HepG2 (cell line): ENCODE results near the gene TSTD2. TPM values are rescaled to one million over a fixed set of nuclear protein-coding genes. Genes with fewer than 3 reads are reported as not detected.

Experiments used
- ATAC-seq: fragments of 200-7000 bp; cut with Tn5 transposase; 3 replicates; pipeline ENCODE4 v1.9.1; 2020; ENCODE audit warnings: mild to moderate bottlenecking, moderate library complexity
- BruUV-seq: library from RNA; stranded (reverse); fragments of 400-500 nt; replicated peaks from 2 replicates; lab custom pipeline; 2021; lab: Mats Ljungman, UMichigan
- CTCF ChIA-PET: fragments of 300-600 bp; formaldehyde crosslinking; extraction: SDS; loops from one replicate; lab custom pipeline; 2021; ENCODE audit warnings: low total read pairs, inconsistent platforms, low intra/inter-chr PET ratio; lab: Yijun Ruan, JAX
- POLR2A ChIA-PET: fragments of 350-600 bp; sonication (Branson Sonifier 250); formaldehyde crosslinking; loops from one replicate; lab custom pipeline; 2020; ENCODE audit warnings: antibody characterized with exemption, inconsistent platforms; lab: Yijun Ruan, JAX
- DNase-seq: peaks from one replicate; pipeline ENCODE4 v3.0.0-alpha.2; 2015; ENCODE audit warnings: low spot score
- FAIRE-seq: peaks from 3 replicates; lab custom pipeline; 2011; peaks lifted over from hg19 to GRCh38; lab: Jason Lieb, UNC
- H2AFZ ChIP-seq: one replicate; pipeline ENCODE4 v1.6.1; 2011; ENCODE audit warnings: low read length, inconsistent platforms
- H3K27ac ChIP-seq: fragments of 300-600 bp; 3 replicates; pipeline ENCODE4 v1.8.0; 2011; ENCODE audit warnings: mixed run types, mild to moderate bottlenecking, mixed read lengths, low read length, inconsistent platforms; ENCODE audit not compliant: insufficient read depth; ENCODE audit errors: extremely low read length
- H3K27me3 ChIP-seq, 2 experiments: fragments of 200-600 bp in 1 of 2; 2 replicates in 1 of 2; 3 replicates in 1 of 2; pipeline versions ENCODE4 v1.6.0 to v1.8.0; 2011; ENCODE audit warnings: low read length in 2 of 2, mild to moderate bottlenecking in 2 of 2, moderate library complexity in 2 of 2, inconsistent platforms in 1 of 2; ENCODE audit not compliant: insufficient read depth in 2 of 2, control insufficient read depth in 1 of 2
- H3K36me3 ChIP-seq, 2 experiments: fragments of 200-600 bp in 1 of 2; replicated peaks in 1 of 2; 2 replicates in 1 of 2; 3 replicates in 1 of 2; pipeline versions ENCODE4 v1.5.1 to v1.8.0; 2011; ENCODE audit warnings: low read length in 2 of 2, inconsistent platforms in 1 of 2; ENCODE audit not compliant: insufficient read depth in 2 of 2, control insufficient read depth in 1 of 2
- H3K4me1 ChIP-seq: 2 replicates; pipeline ENCODE4 v1.5.1; 2012; ENCODE audit warnings: low read length, inconsistent platforms; ENCODE audit not compliant: insufficient read depth
- H3K4me2 ChIP-seq: 2 replicates; pipeline ENCODE4 v1.6.0; 2011; ENCODE audit warnings: low read depth, low read length, inconsistent platforms
- H3K4me3 ChIP-seq, 3 experiments: fragments of 200-600 bp in 1 of 3; sonication (generic), shearing (Covaris generic) in 1 of 3; replicated peaks in 1 of 3; 2 replicates each; pipeline ENCODE4 v1.5.1; 2011 to 2016; ENCODE audit warnings: low read length in 3 of 3, inconsistent platforms in 2 of 3, low read depth in 2 of 3, mild to moderate bottlenecking in 2 of 3, control low read depth in 1 of 3, mixed read lengths in 1 of 3; ENCODE audit not compliant: insufficient read depth in 1 of 3
- H3K79me2 ChIP-seq: one replicate; pipeline ENCODE4 v1.6.1; 2011; ENCODE audit warnings: low read length, inconsistent platforms; ENCODE audit not compliant: insufficient read depth
- H3K9ac ChIP-seq: 2 replicates; pipeline ENCODE4 v1.6.0; 2011; ENCODE audit warnings: mild to moderate bottlenecking, low read depth, low read length, inconsistent platforms; ENCODE audit not compliant: insufficient read depth
- H3K9me3 ChIP-seq: 2 replicates; pipeline ENCODE4 v1.5.1; 2012; ENCODE audit warnings: mild to moderate bottlenecking, low read length
- H4K20me1 ChIP-seq: 2 replicates; pipeline ENCODE4 v1.6.0; 2011; ENCODE audit warnings: inconsistent platforms, mild to moderate bottlenecking, low read length, moderate library complexity; ENCODE audit not compliant: insufficient read depth
- HNRNPUL1 ChIP-seq: fragments of 200-400 bp; formaldehyde crosslinking; IDR thresholded peaks from 2 replicates; pipeline ENCODE4 v1.6.1; 2017; ENCODE audit warnings: low read depth, mild to moderate bottlenecking, low read length, moderate library complexity
- IRX3 ChIP-seq: sonication (generic); formaldehyde crosslinking; IDR thresholded peaks from 2 replicates; pipeline ENCODE4 v1.8.1; 2023; ENCODE audit warnings: mild to moderate bottlenecking, low read depth, missing genetic modification reagents, borderline replicate concordance
- SNAI1 ChIP-seq: sonication (generic); formaldehyde crosslinking; IDR thresholded peaks from 2 replicates; pipeline ENCODE4 v1.5.0; 2020; ENCODE audit warnings: mild to moderate bottlenecking, missing genetic modification reagents, borderline replicate concordance
- ZIK1 ChIP-seq: sonication (generic); formaldehyde crosslinking; IDR thresholded peaks from 2 replicates; pipeline ENCODE4 v1.5.0; 2020; ENCODE audit warnings: mild to moderate bottlenecking, low read depth, missing genetic modification reagents, borderline replicate concordance
- ZNF382 ChIP-seq: sonication (generic); formaldehyde crosslinking; IDR thresholded peaks from 2 replicates; pipeline ENCODE4 v1.5.0; 2020; ENCODE audit warnings: missing genetic modification reagents, mild to moderate bottlenecking, borderline replicate concordance
- ZNF629 ChIP-seq: sonication (generic); formaldehyde crosslinking; conservative IDR thresholded peaks from 2 replicates; pipeline ENCODE4 v1.5.0; 2020; ENCODE audit warnings: missing genetic modification reagents
- WGBS: methylation state at CpG from one replicate; pipeline ENCODE4 v1.1.6; 2017; ENCODE audit warnings: low lambda C conversion rate; 5-methylcytosine and 5-hydroxymethylcytosine counted together
- in situ Hi-C: cut with HindIII; loops from 2 replicates; pipeline ENCODE4 v1.10.0; 2017; ENCODE audit warnings: low pct_unique_long_range_greater_than_20kb; ENCODE audit not compliant: extremely low pct_ligation_motif_present
- intact Hi-C: fragments of 100-400 bp; cut with micrococcal nuclease; formaldehyde crosslinking; loops from one replicate; pipeline ENCODE4 v1.10.0; 2022; ENCODE audit not compliant: unreplicated experiment
- polyA plus RNA-seq, 8 experiments: library from polyadenylated mRNA; depleted of rRNA in 3 of 8; stranded (reverse) in 7 of 8; unstranded in 1 of 8; fragments of >200 nt; fragmentation: Illumina TruSeq in 4 of 8; extraction: Trizol in 4 of 8; gene quantifications; 2 replicates each; pipeline versions ENCODE4 v1.2.1 to v1.2.3, GENCODE V29; 2011 to 2016; ENCODE audit warnings: low read depth in 4 of 8, missing spikeins in 1 of 8, mixed read lengths in 1 of 8; ENCODE audit not compliant: insufficient read depth in 1 of 8
- total RNA-seq, 5 experiments: library from RNA; depleted of rRNA; stranded (reverse); fragments of >200 nt; fragmentation: Illumina TruSeq; extraction: Trizol; gene quantifications; 2 replicates each; pipeline ENCODE4 v1.2.3, GENCODE V29; 2016; ENCODE audit warnings: low read depth in 1 of 5
- TF ChIP-seq, protein P1 (sequence below): sonication (generic); formaldehyde crosslinking; IDR thresholded peaks from 2 replicates; pipeline ENCODE4 v1.4.0; 2020; ENCODE audit warnings: missing genetic modification reagents
- TF ChIP-seq, protein P2 (sequence below): sonication (generic); formaldehyde crosslinking; IDR thresholded peaks from 2 replicates; pipeline ENCODE4 v1.5.0; 2020; ENCODE audit warnings: mild to moderate bottlenecking, missing genetic modification reagents, borderline replicate concordance

Gene TSTD2
- total and polyA plus RNA-seq, 2 of the 13 experiments (the other 11 are each of a cell fraction or from before 2014, with no cell fraction given), result 16.0 to 23.1 TPM

DNA sequence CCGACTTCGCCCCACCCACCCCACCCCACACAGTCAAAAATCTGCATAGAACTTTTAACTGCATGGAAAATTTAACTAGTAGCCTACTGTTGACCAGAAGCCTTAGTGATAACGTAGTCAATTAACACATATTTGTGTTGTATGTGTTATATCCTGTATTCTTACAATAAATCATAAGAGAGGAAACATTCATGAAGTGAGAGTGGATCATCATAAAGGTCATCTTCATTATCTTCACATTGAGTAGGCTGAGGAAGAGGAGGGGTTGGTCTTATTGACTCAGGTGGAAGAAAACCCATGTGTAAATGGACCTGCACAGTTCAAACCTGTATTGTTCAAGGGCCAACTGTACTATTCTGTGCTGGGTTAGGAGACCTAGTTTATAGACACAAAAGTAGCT, 32.6 kb upstream of the TSTD2 start:
- intact Hi-C loops, result no loop called here
- H4K20me1 ChIP-seq, result no peaks in the 10 kb centered on the region
- 96% methylated on average over 3 of the region's 3 CpGs for WGBS
- ATAC-seq (no peak), FAIRE-seq (no peak), DNase-seq (no peak)
- H3K36me3 ChIP-seq, result peaks cover 21 to 90% of the 10 kb centered on the region in 2 experiments
- no peak for TF ChIP-seq IRX3 (CRISPR knock-in tag)
- TF ChIP-seq, protein P1, sequence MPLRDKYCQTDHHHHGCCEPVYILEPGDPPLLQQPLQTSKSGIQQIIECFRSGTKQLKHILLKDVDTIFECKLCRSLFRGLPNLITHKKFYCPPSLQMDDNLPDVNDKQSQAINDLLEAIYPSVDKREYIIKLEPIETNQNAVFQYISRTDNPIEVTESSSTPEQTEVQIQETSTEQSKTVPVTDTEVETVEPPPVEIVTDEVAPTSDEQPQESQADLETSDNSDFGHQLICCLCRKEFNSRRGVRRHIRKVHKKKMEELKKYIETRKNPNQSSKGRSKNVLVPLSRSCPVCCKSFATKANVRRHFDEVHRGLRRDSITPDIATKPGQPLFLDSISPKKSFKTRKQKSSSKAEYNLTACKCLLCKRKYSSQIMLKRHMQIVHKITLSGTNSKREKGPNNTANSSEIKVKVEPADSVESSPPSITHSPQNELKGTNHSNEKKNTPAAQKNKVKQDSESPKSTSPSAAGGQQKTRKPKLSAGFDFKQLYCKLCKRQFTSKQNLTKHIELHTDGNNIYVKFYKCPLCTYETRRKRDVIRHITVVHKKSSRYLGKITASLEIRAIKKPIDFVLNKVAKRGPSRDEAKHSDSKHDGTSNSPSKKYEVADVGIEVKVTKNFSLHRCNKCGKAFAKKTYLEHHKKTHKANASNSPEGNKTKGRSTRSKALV (CRISPR knock-in tag), result no peak
- TF ChIP-seq HNRNPUL1, result no peak
- no TSS peak for BruUV-seq
- H3K9ac ChIP-seq, result no peak overlapping the region
- no peak overlapping the region for H2AFZ ChIP-seq
- POLR2A ChIA-PET, result no interaction called here
- CTCF ChIA-PET, result no interaction called here
- H3K27me3 ChIP-seq, result no peaks in the 10 kb centered on the region
- H3K9me3 ChIP-seq, result no peaks in the 10 kb centered on the region
- H3K4me2 ChIP-seq, result no peak overlapping the region
- no peaks in the 10 kb centered on the region for H3K79me2 ChIP-seq
- 0 out of 2 replicates have a peak, but pooled peaks cover 6% of the 10 kb centered on the region for H3K4me1 ChIP-seq
- no peak overlapping the region for H3K27ac ChIP-seq
- in situ Hi-C loops, result no loop called here
- no peak overlapping the region for H3K4me3 ChIP-seq

DNA sequence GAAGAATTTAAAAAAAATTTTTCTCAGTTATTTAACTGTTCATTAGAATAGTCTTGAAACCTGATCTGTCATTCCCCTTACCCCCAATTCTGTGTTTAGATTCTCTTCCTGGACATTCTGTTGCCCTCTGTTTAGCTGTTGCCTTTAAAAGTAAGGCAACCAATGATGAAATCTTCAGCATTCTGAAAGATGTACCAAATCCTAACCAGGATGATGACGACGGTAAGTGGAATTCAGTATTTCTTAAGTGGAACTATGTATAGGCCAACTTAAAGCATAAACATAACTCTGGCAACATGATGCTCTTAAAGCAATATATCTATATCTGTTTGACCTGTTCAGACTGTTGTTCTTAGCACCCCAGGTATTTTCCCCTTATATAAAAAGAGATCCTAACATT, 27.7 kb upstream of the TSTD2 start:
- H3K79me2 ChIP-seq, result no peaks in the 10 kb centered on the region
- TF ChIP-seq, protein P2, sequence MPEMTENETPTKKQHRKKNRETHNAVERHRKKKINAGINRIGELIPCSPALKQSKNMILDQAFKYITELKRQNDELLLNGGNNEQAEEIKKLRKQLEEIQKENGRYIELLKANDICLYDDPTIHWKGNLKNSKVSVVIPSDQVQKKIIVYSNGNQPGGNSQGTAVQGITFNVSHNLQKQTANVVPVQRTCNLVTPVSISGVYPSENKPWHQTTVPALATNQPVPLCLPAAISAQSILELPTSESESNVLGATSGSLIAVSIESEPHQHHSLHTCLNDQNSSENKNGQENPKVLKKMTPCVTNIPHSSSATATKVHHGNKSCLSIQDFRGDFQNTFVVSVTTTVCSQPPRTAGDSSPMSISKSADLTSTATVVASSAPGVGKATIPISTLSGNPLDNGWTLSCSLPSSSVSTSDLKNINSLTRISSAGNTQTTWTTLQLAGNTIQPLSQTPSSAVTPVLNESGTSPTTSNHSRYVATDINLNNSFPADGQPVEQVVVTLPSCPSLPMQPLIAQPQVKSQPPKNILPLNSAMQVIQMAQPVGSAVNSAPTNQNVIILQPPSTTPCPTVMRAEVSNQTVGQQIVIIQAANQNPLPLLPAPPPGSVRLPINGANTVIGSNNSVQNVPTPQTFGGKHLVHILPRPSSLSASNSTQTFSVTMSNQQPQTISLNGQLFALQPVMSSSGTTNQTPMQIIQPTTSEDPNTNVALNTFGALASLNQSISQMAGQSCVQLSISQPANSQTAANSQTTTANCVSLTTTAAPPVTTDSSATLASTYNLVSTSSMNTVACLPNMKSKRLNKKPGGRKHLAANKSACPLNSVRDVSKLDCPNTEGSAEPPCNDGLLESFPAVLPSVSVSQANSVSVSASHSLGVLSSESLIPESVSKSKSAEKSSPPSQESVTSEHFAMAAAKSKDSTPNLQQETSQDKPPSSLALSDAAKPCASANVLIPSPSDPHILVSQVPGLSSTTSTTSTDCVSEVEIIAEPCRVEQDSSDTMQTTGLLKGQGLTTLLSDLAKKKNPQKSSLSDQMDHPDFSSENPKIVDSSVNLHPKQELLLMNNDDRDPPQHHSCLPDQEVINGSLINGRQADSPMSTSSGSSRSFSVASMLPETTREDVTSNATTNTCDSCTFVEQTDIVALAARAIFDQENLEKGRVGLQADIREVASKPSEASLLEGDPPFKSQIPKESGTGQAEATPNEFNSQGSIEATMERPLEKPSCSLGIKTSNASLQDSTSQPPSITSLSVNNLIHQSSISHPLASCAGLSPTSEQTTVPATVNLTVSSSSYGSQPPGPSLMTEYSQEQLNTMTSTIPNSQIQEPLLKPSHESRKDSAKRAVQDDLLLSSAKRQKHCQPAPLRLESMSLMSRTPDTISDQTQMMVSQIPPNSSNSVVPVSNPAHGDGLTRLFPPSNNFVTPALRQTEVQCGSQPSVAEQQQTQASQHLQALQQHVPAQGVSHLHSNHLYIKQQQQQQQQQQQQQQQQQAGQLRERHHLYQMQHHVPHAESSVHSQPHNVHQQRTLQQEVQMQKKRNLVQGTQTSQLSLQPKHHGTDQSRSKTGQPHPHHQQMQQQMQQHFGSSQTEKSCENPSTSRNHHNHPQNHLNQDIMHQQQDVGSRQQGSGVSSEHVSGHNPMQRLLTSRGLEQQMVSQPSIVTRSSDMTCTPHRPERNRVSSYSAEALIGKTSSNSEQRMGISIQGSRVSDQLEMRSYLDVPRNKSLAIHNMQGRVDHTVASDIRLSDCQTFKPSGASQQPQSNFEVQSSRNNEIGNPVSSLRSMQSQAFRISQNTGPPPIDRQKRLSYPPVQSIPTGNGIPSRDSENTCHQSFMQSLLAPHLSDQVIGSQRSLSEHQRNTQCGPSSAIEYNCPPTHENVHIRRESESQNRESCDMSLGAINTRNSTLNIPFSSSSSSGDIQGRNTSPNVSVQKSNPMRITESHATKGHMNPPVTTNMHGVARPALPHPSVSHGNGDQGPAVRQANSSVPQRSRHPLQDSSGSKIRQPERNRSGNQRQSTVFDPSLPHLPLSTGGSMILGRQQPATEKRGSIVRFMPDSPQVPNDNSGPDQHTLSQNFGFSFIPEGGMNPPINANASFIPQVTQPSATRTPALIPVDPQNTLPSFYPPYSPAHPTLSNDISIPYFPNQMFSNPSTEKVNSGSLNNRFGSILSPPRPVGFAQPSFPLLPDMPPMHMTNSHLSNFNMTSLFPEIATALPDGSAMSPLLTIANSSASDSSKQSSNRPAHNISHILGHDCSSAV (CRISPR knock-in tag), result no peak
- TF ChIP-seq ZNF382 (CRISPR knock-in tag) (no peak), ZIK1 (CRISPR knock-in tag) (no peak), ZNF629 (CRISPR knock-in tag) (no peak), HNRNPUL1 (no peak), SNAI1 (no peak)

More for the DNA sequence above, 27.7 kb upstream of the TSTD2 start:
- FAIRE-seq (no peak), ATAC-seq (no peak), DNase-seq (no peak)
- Histone ChIP-seq H2AFZ (no peak overlapping the region), H4K20me1 (no peaks in the 10 kb centered on the region), H3K9me3 (no peaks in the 10 kb centered on the region), H3K4me3 (no peak overlapping the region), H3K27ac (no peak overlapping the region), H3K27me3 (no peaks in the 10 kb centered on the region), H3K9ac (no peak overlapping the region), H3K4me2 (no peak overlapping the region), H3K4me1 (0 out of 2 replicates have a peak, but pooled peaks cover 6% of the 10 kb centered on the region), H3K36me3 (peaks cover 16 to 85% of the 10 kb centered on the region in 2 experiments)
- ChIA-PET POLR2A (no interaction called here), CTCF (no interaction called here)
- 97% methylated on average over 2 of the region's 2 CpGs for WGBS
- BruUV-seq, result no TSS peak
- intact Hi-C loops (no loop called here), in situ Hi-C loops (no loop called here)
